ENCODE measurements around the gene SCAPER.

Gene SCAPER

GRCh38 chr15:76802411-76802810 is 102.7 kb downstream of the SCAPER start:
- TF ChIP-seq CTCF (IDR thresholded peaks at IDR 0.05) = no peak

GRCh38 chr15:76799760-76800159 is 105.4 kb downstream of the SCAPER start:
- no peak for TF ChIP-seq CTCF (IDR thresholded peaks at IDR 0.05)

GRCh38 chr15:76795217-76795616 is 109.9 kb downstream of the SCAPER start:
- TF ChIP-seq CTCF (IDR thresholded peaks at IDR 0.05) = no peak

- no peak for TF ChIP-seq CTCF (IDR thresholded peaks at IDR 0.05)
These were observed 112.0 kb downstream of the SCAPER start for GRCh38 chr15:76793162-76793561.

GRCh38 chr15:76791511-76791910 is 113.6 kb downstream of the SCAPER start:
- no peak for TF ChIP-seq CTCF (IDR thresholded peaks at IDR 0.05)

- TF ChIP-seq CTCF (IDR thresholded peaks at IDR 0.05) = no peak
These were observed 117.9 kb downstream of the SCAPER start for GRCh38 chr15:76787273-76787672.

GRCh38 chr15:76776969-76777368 is 128.2 kb downstream of the SCAPER start:
- TF ChIP-seq CTCF (IDR thresholded peaks at IDR 0.05) = no peak

- no peak for TF ChIP-seq CTCF (IDR thresholded peaks at IDR 0.05)
These were observed 128.7 kb downstream of the SCAPER start for GRCh38 chr15:76776480-76776879.

All from LNCAP (cell line).